ENCODE data around the gene RYR3.

The RYR3 gene

GRCh38 chr15:33865416-33865815, 554.6 kb downstream of the RYR3 start:
- Histone ChIP-seq H3K79me2 (ENCODE audit: control insufficient read depth, insufficient read depth, low read length, poor library complexity) (no peaks in the 10 kb centered on the region), H3K23ac (ENCODE audit: low read length) (no peak overlapping the region), H2BK5ac (ENCODE audit: low read depth, low read length, poor library complexity) (no peak overlapping the region), H4K8ac (ENCODE audit: low read depth, low read length) (no peak overlapping the region), H2BK120ac (ENCODE audit: insufficient read depth, low read length, poor library complexity) (no peak overlapping the region), H3K4me3 (ENCODE audit: low read depth, low read length) (no peak overlapping the region), H3K4ac (ENCODE audit: low read depth, low read length) (no peak overlapping the region), H3K4me2 (ENCODE audit: low read length) (no peak overlapping the region), H4K12ac (ENCODE audit: low read depth, low read length) (no peak overlapping the region), H3K36me3 (ENCODE audit: control insufficient read depth in 1 of 2, insufficient read depth in 2 of 2, low read length in 2 of 2) (peaks cover 0 to 1% of the 10 kb centered on the region in 2 experiments), H3K18ac (ENCODE audit: low read length) (no peak overlapping the region), H2AK5ac (ENCODE audit: low read length) (no peak overlapping the region), H2AFZ (ENCODE audit: insufficient read depth, low read length, poor library complexity) (no peak overlapping the region), H3K14ac (ENCODE audit: low read length) (no peak overlapping the region), H3K27ac (ENCODE audit: low read depth, low read length) (peak overlapping the region; percentile 31), H4K91ac (ENCODE audit: low read depth, low read length) (no peak overlapping the region), H3K27me3 (ENCODE audit: insufficient read depth, low read length) (no peaks in the 10 kb centered on the region), H3K79me1 (ENCODE audit: low read length) (no peaks in the 10 kb centered on the region), H2BK12ac (ENCODE audit: low read length) (no peak overlapping the region), H3K9me3 (ENCODE audit: insufficient read depth, low read depth, low read length) (no peaks in the 10 kb centered on the region), H3K9ac (ENCODE audit: low read length) (no peak overlapping the region), H3K4me1 (ENCODE audit: control insufficient read depth in 1 of 2, insufficient read depth in 2 of 2, low read length in 2 of 2) (peaks cover 6 to 8% of the 10 kb centered on the region in 2 experiments)
- peak; percentile 39 to 89 for DNase-seq
- WGBS (ENCODE audit: extremely low coverage, insufficient coverage, insufficient read length) = no CpG with 5 or more reads among the region's 6 CpGs

- Histone ChIP-seq H3K27ac (ENCODE audit: low read depth, low read length) (peak overlapping the region; percentile 12), H3K9me3 (ENCODE audit: insufficient read depth, low read depth, low read length) (no peaks in the 10 kb centered on the region), H3K36me3 (ENCODE audit: control insufficient read depth in 1 of 2, insufficient read depth in 2 of 2, low read length in 2 of 2) (peaks cover 0 to 1% of the 10 kb centered on the region in 2 experiments), H4K12ac (ENCODE audit: low read depth, low read length) (no peak overlapping the region), H2AK5ac (ENCODE audit: low read length) (no peak overlapping the region), H3K23ac (ENCODE audit: low read length) (no peak overlapping the region), H2BK120ac (ENCODE audit: insufficient read depth, low read length, poor library complexity) (no peak overlapping the region), H4K8ac (ENCODE audit: low read depth, low read length) (no peak overlapping the region), H3K18ac (ENCODE audit: low read length) (no peak overlapping the region), H3K9ac (ENCODE audit: low read length) (no peak overlapping the region), H2BK5ac (ENCODE audit: low read depth, low read length, poor library complexity) (no peak overlapping the region), H2BK12ac (ENCODE audit: low read length) (no peak overlapping the region), H3K27me3 (ENCODE audit: insufficient read depth, low read length) (no peaks in the 10 kb centered on the region), H3K14ac (ENCODE audit: low read length) (no peak overlapping the region), H3K79me1 (ENCODE audit: low read length) (no peaks in the 10 kb centered on the region), H4K91ac (ENCODE audit: low read depth, low read length) (no peak overlapping the region), H3K4ac (ENCODE audit: low read depth, low read length) (no peak overlapping the region), H3K79me2 (ENCODE audit: control insufficient read depth, insufficient read depth, low read length, poor library complexity) (no peaks in the 10 kb centered on the region), H3K4me1 (ENCODE audit: control insufficient read depth in 1 of 2, insufficient read depth in 2 of 2, low read length in 2 of 2) (peaks cover 6% of the 10 kb centered on the region in 2 experiments), H2AFZ (ENCODE audit: insufficient read depth, low read length, poor library complexity) (no peak overlapping the region), H3K4me2 (ENCODE audit: low read length) (peak overlapping the region; percentile 25), H3K4me3 (ENCODE audit: low read depth, low read length) (no peak overlapping the region)
- DNase-seq = peak; percentile 87 to 98
- no CpG with 5 or more reads among the region's 3 CpGs for WGBS (ENCODE audit: extremely low coverage, insufficient coverage, insufficient read length)
These were observed 555.5 kb downstream of the RYR3 start for GRCh38 chr15:33866101-33866737.

GRCh38 chr15:33871980-33872379, 561.2 kb downstream of the RYR3 start:
- peaks cover 2% of the 10 kb centered on the region for H3K79me1 ChIP-seq (ENCODE audit: low read length)
- no peak overlapping the region for H3K9ac ChIP-seq (ENCODE audit: low read length)
- H2BK12ac ChIP-seq (ENCODE audit: low read length) = no peak overlapping the region
- H2BK120ac ChIP-seq (ENCODE audit: insufficient read depth, low read length, poor library complexity) = no peak overlapping the region
- no peak for DNase-seq
- H3K36me3 ChIP-seq (ENCODE audit: control insufficient read depth in 1 of 2, insufficient read depth in 2 of 2, low read length in 2 of 2) = peaks cover 0 to 1% of the 10 kb centered on the region in 2 experiments
- peaks cover 2 to 3% of the 10 kb centered on the region in 2 experiments for H3K4me1 ChIP-seq (ENCODE audit: control insufficient read depth in 1 of 2, insufficient read depth in 2 of 2, low read length in 2 of 2)
- no peak overlapping the region for H3K4me3 ChIP-seq (ENCODE audit: low read depth, low read length)
- no peaks in the 10 kb centered on the region for H3K9me3 ChIP-seq (ENCODE audit: insufficient read depth, low read depth, low read length)
- no peak overlapping the region for H4K12ac ChIP-seq (ENCODE audit: low read depth, low read length)
- H2AFZ ChIP-seq (ENCODE audit: insufficient read depth, low read length, poor library complexity) = no peak overlapping the region
- no peak overlapping the region for H2BK5ac ChIP-seq (ENCODE audit: low read depth, low read length, poor library complexity)
- H3K4ac ChIP-seq (ENCODE audit: low read depth, low read length) = no peak overlapping the region
- H3K18ac ChIP-seq (ENCODE audit: low read length) = no peak overlapping the region
- no peak overlapping the region for H3K14ac ChIP-seq (ENCODE audit: low read length)
- no peak overlapping the region for H3K23ac ChIP-seq (ENCODE audit: low read length)
- no peak overlapping the region for H4K91ac ChIP-seq (ENCODE audit: low read depth, low read length)
- H3K79me2 ChIP-seq (ENCODE audit: control insufficient read depth, insufficient read depth, low read length, poor library complexity) = no peaks in the 10 kb centered on the region
- H2AK5ac ChIP-seq (ENCODE audit: low read length) = no peak overlapping the region
- no CpG with 5 or more reads among the region's 2 CpGs for WGBS (ENCODE audit: extremely low coverage, insufficient coverage, insufficient read length)
- no peaks in the 10 kb centered on the region for H3K27me3 ChIP-seq (ENCODE audit: insufficient read depth, low read length)
- no peak overlapping the region for H3K4me2 ChIP-seq (ENCODE audit: low read length)
- no peak overlapping the region for H4K8ac ChIP-seq (ENCODE audit: low read depth, low read length)
- no peak overlapping the region for H3K27ac ChIP-seq (ENCODE audit: low read depth, low read length)

- H3K9me3 ChIP-seq (ENCODE audit: insufficient read depth, low read depth, low read length) = no peaks in the 10 kb centered on the region
- H4K8ac ChIP-seq (ENCODE audit: low read depth, low read length) = no peak overlapping the region
- H3K18ac ChIP-seq (ENCODE audit: low read length) = no peak overlapping the region
- no peak overlapping the region for H4K12ac ChIP-seq (ENCODE audit: low read depth, low read length)
- H2AFZ ChIP-seq (ENCODE audit: insufficient read depth, low read length, poor library complexity) = no peak overlapping the region
- no peak overlapping the region for H2BK5ac ChIP-seq (ENCODE audit: low read depth, low read length, poor library complexity)
- H3K27me3 ChIP-seq (ENCODE audit: insufficient read depth, low read length) = no peaks in the 10 kb centered on the region
- H3K4me1 ChIP-seq (ENCODE audit: control insufficient read depth in 1 of 2, insufficient read depth in 2 of 2, low read length in 2 of 2) = peaks cover 0 to 2% of the 10 kb centered on the region in 2 experiments
- no peak overlapping the region for H3K4me2 ChIP-seq (ENCODE audit: low read length)
- H2AK5ac ChIP-seq (ENCODE audit: low read length) = no peak overlapping the region
- no peak overlapping the region for H3K4ac ChIP-seq (ENCODE audit: low read depth, low read length)
- no peak overlapping the region for H2BK120ac ChIP-seq (ENCODE audit: insufficient read depth, low read length, poor library complexity)
- no peaks in the 10 kb centered on the region for H3K79me2 ChIP-seq (ENCODE audit: control insufficient read depth, insufficient read depth, low read length, poor library complexity)
- no CpG with 5 or more reads among the region's 13 CpGs for WGBS (ENCODE audit: extremely low coverage, insufficient coverage, insufficient read length)
- H3K4me3 ChIP-seq (ENCODE audit: low read depth, low read length) = no peak overlapping the region
- H3K23ac ChIP-seq (ENCODE audit: low read length) = no peak overlapping the region
- no peaks in the 10 kb centered on the region for H3K36me3 ChIP-seq (ENCODE audit: control insufficient read depth in 1 of 2, insufficient read depth in 2 of 2, low read length in 2 of 2)
- H3K27ac ChIP-seq (ENCODE audit: low read depth, low read length) = no peak overlapping the region
- no peak overlapping the region for H2BK12ac ChIP-seq (ENCODE audit: low read length)
- H3K14ac ChIP-seq (ENCODE audit: low read length) = no peak overlapping the region
- no peak overlapping the region for H4K91ac ChIP-seq (ENCODE audit: low read depth, low read length)
- peaks cover 2% of the 10 kb centered on the region for H3K79me1 ChIP-seq (ENCODE audit: low read length)
- no peak overlapping the region for H3K9ac ChIP-seq (ENCODE audit: low read length)
- peak; percentile 86 to 87 for DNase-seq
These were observed 561.8 kb downstream of the RYR3 start for GRCh38 chr15:33872416-33873106.
